HFF-Myc (cell line): ENCODE results near the gene DDX24.

Experiments
- DNase-seq: peaks from one replicate; pipeline ENCODE4 v3.0.0-alpha.2; 2011; ENCODE audit warnings: low read depth; ENCODE audit errors: extremely low read depth
- H3K4me3 ChIP-seq: replicated peaks from 2 replicates; pipeline ENCODE4 v1.5.1; 2011; ENCODE audit warnings: low read depth, mild to moderate bottlenecking, control low read depth, low read length
- TF ChIP-seq, protein P1 (sequence below): IDR thresholded peaks from 2 replicates; pipeline ENCODE4 v1.5.1; 2012; ENCODE audit warnings: mild to moderate bottlenecking, low read depth, low read length, control low read depth; ENCODE audit errors: missing control alignments

Gene DDX24

DNA sequence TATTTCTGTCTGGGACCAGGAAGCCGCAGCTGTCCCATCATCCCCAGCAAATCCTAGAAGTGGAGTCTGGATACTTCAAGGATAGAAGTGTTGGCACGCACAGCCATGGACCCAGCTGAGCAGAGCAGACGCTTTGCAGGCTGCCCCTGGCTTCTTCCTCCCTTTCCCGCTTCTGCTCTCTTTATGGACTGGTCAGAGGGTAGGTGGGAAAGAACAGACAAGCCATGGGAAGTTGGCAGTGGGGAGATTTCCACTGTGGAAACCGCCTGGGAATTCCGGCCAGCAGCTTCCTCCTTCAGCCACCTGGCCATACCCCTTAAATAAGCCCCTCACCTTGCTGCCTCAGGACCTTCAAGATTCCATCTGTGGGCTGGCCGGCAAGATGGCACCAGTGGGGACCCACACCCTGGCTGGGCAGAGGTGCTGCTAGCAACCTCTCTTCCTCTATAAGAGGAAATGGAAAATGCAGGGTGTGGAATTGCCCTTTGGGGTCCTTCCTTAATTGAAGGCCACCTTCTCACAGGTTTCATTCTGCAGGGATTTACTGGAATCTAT lies 34.2 kb downstream of the DDX24 start:
- no peak overlapping the region for H3K4me3 ChIP-seq
- TF ChIP-seq, protein P1, sequence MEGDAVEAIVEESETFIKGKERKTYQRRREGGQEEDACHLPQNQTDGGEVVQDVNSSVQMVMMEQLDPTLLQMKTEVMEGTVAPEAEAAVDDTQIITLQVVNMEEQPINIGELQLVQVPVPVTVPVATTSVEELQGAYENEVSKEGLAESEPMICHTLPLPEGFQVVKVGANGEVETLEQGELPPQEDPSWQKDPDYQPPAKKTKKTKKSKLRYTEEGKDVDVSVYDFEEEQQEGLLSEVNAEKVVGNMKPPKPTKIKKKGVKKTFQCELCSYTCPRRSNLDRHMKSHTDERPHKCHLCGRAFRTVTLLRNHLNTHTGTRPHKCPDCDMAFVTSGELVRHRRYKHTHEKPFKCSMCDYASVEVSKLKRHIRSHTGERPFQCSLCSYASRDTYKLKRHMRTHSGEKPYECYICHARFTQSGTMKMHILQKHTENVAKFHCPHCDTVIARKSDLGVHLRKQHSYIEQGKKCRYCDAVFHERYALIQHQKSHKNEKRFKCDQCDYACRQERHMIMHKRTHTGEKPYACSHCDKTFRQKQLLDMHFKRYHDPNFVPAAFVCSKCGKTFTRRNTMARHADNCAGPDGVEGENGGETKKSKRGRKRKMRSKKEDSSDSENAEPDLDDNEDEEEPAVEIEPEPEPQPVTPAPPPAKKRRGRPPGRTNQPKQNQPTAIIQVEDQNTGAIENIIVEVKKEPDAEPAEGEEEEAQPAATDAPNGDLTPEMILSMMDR = no peak
- no peak for DNase-seq

DNA sequence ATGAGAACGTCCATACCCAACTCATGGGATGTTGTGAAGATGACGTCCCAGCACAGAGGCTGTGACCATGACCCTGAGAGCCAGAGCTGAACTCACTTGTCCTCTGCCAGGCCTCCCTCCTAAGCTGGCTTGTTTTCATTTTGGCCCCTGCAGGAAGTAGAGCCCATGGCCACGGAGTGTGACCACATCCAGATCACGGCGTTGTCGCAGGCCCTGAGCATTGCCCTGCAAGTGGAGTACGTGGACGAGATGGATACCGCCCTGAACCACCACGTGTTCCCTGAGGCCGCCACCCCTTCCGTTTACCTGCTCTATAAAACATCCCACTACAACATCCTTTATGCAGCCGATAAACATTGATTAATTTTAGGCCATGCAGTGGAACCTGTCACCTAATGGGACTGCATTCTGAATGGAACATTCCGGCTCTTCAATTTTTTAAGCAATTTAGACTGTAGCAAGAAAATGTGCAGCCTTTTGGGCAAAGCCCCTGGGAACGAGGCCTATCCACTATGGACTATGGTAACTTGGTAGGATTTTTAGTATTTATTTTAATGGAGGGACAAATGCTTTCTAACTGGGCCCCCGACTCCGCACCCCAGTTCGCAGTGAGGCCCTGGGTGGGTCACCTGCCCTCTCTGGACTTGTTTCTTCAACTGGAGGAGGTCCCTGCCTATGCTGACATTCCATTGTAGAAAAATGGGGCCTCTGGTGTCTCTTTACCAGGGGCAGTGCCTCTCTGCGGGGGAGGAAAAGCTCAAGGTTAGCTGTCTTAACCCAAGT lies 35.2 kb downstream of the DDX24 start:
- TF ChIP-seq, protein P1 = no peak
- H3K4me3 ChIP-seq = no peak overlapping the region
- DNase-seq = no peak

DNA sequence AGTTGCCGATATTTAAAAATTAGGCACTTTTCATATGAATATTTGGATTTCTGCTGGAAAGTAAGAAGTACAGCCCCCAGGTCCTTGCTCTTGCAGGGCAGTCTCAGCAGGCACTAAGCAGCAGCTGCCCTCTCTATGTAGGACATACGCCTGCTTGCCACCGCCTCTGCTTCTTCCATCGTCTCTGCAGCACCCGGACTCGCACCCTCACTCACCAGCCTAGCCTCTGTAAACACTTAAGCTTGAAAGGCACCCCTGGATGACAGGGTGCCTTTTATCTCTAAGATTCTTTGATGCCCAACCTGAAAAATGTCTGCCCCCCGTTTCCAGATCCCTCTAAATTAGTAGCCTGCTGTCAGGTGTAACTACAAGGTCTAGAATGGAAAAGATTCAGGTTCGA lies 35.9 kb downstream of the DDX24 start:
- DNase-seq = no peak
- H3K4me3 ChIP-seq = no peak overlapping the region
- TF ChIP-seq, protein P1 = no peak

DNA sequence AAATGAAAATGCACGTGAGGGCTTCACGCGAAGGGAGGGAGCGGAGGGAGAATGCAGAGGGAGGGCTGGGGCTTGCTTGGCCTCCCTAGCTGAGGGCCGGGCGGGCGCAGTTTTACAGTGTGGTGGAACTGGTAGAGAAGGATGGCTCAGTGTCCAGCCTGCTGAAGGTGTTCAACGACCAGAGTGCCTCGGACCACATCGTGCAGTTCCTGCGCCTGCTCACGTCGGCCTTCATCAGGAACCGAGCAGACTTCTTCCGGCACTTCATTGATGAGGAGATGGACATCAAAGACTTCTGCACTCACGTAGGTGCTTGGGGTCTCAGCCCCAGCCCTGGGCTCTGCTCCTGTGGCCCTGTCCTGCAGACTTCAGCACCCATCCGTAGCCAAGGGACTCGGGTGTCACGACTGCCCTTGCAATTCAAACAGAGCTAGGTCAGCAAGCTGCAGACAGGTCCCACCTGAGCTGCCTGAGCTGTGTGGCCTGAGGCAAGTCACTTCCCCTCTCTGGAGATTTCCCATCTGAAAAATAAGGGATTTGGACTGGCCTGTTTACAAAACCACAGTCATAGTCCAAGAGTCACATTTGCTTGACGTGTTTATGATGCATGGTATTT lies 36.4 kb downstream of the DDX24 start:
- TF ChIP-seq, protein P1 = no peak
- H3K4me3 ChIP-seq = no peak overlapping the region
- no peak for DNase-seq

DNA sequence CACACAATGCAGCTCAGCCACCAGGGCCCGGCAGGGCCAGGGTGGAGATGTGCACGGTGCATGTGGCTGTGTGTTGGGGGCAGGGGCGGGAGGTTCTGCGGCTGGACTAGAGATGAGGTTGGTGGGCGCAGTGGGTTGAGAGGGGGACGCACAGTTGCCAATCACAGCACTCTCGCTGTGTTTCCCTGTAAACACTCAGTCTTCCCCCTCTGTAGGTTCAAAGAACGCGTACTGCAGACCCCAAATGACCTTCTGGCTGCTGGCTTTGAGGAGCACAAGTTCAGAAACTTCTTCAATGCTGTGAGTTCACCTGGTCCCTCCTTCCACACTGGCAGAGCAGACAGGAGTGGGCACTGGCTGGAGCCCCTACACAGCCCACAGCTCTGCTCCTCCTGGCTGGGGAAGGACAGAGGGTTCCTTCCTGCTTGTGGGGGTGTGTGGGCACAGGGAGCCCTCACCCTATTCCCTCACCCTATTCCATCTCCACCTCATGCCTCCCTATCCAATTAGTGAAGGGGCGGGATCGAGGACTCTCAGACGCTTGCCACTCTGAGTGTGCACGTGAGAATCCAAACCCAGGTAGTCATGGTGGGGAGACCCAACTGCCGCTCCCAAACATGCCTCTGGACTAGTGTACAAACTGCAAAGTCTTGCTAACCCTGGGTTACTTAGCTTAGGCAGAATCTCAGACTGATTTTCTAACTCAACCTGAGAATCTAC lies 37.1 kb downstream of the DDX24 start:
- no peak overlapping the region for H3K4me3 ChIP-seq
- DNase-seq = no peak
- TF ChIP-seq, protein P1 = no peak

DNA sequence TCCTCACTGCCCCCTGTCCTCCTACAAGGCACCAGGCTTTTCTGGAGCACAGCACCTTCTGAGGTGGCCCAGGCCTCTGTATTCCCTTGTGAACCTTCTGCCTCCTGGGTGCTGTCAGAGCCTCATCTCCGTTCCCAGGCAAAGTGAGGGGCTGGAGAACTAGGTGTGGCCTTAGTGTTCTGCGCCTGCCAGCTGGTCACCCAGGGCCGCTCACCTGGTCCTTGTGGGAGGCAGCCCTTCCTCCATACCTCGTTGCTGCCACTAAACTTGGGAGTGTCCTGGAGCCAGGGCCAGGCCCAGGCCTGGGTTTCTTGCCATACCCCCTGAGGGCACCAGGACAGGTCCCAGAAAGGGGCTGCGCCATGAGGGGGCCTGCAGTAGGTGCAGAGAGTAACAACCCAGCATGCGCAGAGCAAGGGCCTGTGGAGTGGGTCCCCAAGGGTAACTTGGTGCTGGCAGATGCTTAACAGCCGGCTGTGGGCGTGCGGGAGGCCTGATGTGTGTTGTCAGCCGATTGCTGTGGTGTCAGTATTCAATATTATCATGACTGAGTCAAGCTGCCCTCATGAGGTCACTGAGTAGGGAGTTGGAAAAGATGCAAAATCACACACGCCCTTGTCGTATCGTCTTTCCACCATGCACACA lies 37.8 kb downstream of the DDX24 start:
- no peak for DNase-seq
- H3K4me3 ChIP-seq = no peak overlapping the region
- TF ChIP-seq, protein P1 = no peak
